GM23338 (cell line): Measurements from ENCODE around the gene C4BPB. TPM values are rescaled to one million over a fixed set of nuclear protein-coding genes. Genes with fewer than 3 reads are reported as not detected.

Experiments used
- ATAC-seq: fragments of 200-7000 bp; cut with Tn5 transposase; 3 replicates; pipeline ENCODE4 v1.9.1; 2020
- DNase-seq: peaks from one replicate; pipeline ENCODE4 v3.0.0-alpha.2; 2015; ENCODE audit warnings: low spot score
- H2AFZ ChIP-seq: fragments of 200-600 bp; sonication (generic); 2 replicates; pipeline ENCODE4 v1.8.0; 2016; ENCODE audit warnings: antibody characterized with exemption, mild to moderate bottlenecking, moderate library complexity
- H3F3A ChIP-seq: fragments of 200-600 bp; sonication (generic); replicated peaks from 2 replicates; pipeline ENCODE4 v1.8.0; 2017; ENCODE audit warnings: antibody characterized with exemption, mixed run types, low read depth
- H3K27ac ChIP-seq: fragments of 200-600 bp; sonication (generic); 2 replicates; pipeline ENCODE4 v1.6.1; 2016; ENCODE audit warnings: low read depth
- H3K27me3 ChIP-seq: fragments of 200-600 bp; sonication (generic); 2 replicates; pipeline ENCODE4 v1.8.0; 2016; ENCODE audit warnings: mild to moderate bottlenecking, mixed run types, moderate library complexity; ENCODE audit not compliant: insufficient read depth
- H3K36me3 ChIP-seq: fragments of 200-600 bp; sonication (generic); 2 replicates; pipeline ENCODE4 v1.8.0; 2016; ENCODE audit warnings: mild to moderate bottlenecking; ENCODE audit not compliant: insufficient read depth
- H3K4me1 ChIP-seq: fragments of 200-600 bp; sonication (generic); 2 replicates; pipeline ENCODE4 v1.8.0; 2016; ENCODE audit warnings: mild to moderate bottlenecking, moderate library complexity; ENCODE audit not compliant: insufficient read depth
- H3K4me2 ChIP-seq: fragments of 200-600 bp; sonication (generic); 2 replicates; pipeline ENCODE4 v1.7.1; 2017; ENCODE audit warnings: mixed run types
- H3K4me3 ChIP-seq: fragments of 200-600 bp; sonication (generic); 2 replicates; pipeline ENCODE4 v1.6.1; 2016; ENCODE audit warnings: mixed run types
- H3K79me2 ChIP-seq: fragments of 200-600 bp; sonication (generic); replicated peaks from 2 replicates; pipeline ENCODE4 v1.8.0; 2017; ENCODE audit warnings: mild to moderate bottlenecking; ENCODE audit not compliant: insufficient read depth
- H3K9me2 ChIP-seq: fragments of 200-600 bp; sonication (generic); 2 replicates; pipeline ENCODE4 v1.8.0; 2017; ENCODE audit not compliant: insufficient read depth
- H4K20me1 ChIP-seq: fragments of 200-600 bp; sonication (generic); replicated peaks from 2 replicates; pipeline ENCODE4 v1.8.0; 2017; ENCODE audit warnings: mild to moderate bottlenecking; ENCODE audit not compliant: insufficient read depth
- H3K27ac Mint-ChIP-seq: 2 replicates; pipeline ENCODE4 v1.8.0; 2020; ENCODE audit warnings: inconsistent platforms, mild to moderate bottlenecking, moderate library complexity, mixed read lengths
- H3K27me3 Mint-ChIP-seq: 3 replicates; pipeline ENCODE4 v1.8.0; 2022; ENCODE audit warnings: low read depth, mild to moderate bottlenecking, moderate library complexity, mixed read lengths, inconsistent platforms; ENCODE audit not compliant: insufficient read depth, poor library complexity
- H3K36me3 Mint-ChIP-seq: 3 replicates; pipeline ENCODE4 v1.8.0; 2021; ENCODE audit warnings: low read depth, mild to moderate bottlenecking, inconsistent platforms, moderate library complexity, mixed read lengths
- H3K4me1 Mint-ChIP-seq: 3 replicates; pipeline ENCODE4 v1.8.0; 2020; ENCODE audit warnings: mild to moderate bottlenecking, inconsistent platforms, mixed read lengths
- H3K4me3 Mint-ChIP-seq: 3 replicates; pipeline ENCODE4 v1.8.0; 2021; ENCODE audit warnings: moderate library complexity, mild to moderate bottlenecking, inconsistent platforms, mixed read lengths
- H3K9me3 Mint-ChIP-seq: 3 replicates; pipeline ENCODE4 v1.8.0; 2020; ENCODE audit warnings: moderate library complexity, mild to moderate bottlenecking, inconsistent platforms, mixed read lengths
- CREB1 ChIP-seq: fragments of 250-450 bp; sonication (Bioruptor Pico); IDR thresholded peaks from 2 replicates; pipeline ENCODE4 v1.5.0; 2020; ENCODE audit warnings: low read depth, mild to moderate bottlenecking, moderate library complexity
- CTCF ChIP-seq, 2 experiments: fragments of 200-600 bp in 1 of 2; sonication (generic) in 1 of 2; conservative IDR thresholded peaks; 2 replicates each; pipeline versions ENCODE4 v1.5.1 to v1.6.1; 2016 to 2017; ENCODE audit warnings: antibody characterized with exemption in 2 of 2, low read depth in 2 of 2, mild to moderate bottlenecking in 2 of 2, moderate library complexity in 1 of 2
- ETS1 ChIP-seq: IDR thresholded peaks from 2 replicates; pipeline ENCODE4 v1.6.1; 2016; ENCODE audit warnings: antibody characterized with exemption
- EZH2 ChIP-seq: fragments of 200-600 bp; sonication (generic); IDR thresholded peaks from one replicate; pipeline ENCODE4 v1.8.0; 2017; ENCODE audit warnings: antibody characterized with exemption, mild to moderate bottlenecking, low read depth; ENCODE audit not compliant: unreplicated experiment
- EZH2phosphoT487 ChIP-seq: fragments of 200-600 bp; sonication (generic); IDR thresholded peaks from one replicate; pipeline ENCODE4 v1.8.1; 2018; ENCODE audit warnings: antibody characterized with exemption; ENCODE audit not compliant: unreplicated experiment
- JUNB ChIP-seq: IDR thresholded peaks from one replicate; pipeline ENCODE4 v1.6.1; 2016; ENCODE audit warnings: antibody characterized with exemption; ENCODE audit not compliant: unreplicated experiment
- NANOG ChIP-seq: IDR thresholded peaks from 2 replicates; pipeline ENCODE4 v1.6.1; 2016; ENCODE audit warnings: antibody characterized with exemption, borderline replicate concordance
- POLR2AphosphoS5 ChIP-seq: IDR thresholded peaks from 2 replicates; pipeline ENCODE4 v1.6.1; 2016; ENCODE audit warnings: antibody characterized with exemption, low read depth
- REST ChIP-seq: IDR thresholded peaks from one replicate; pipeline ENCODE4 v1.6.1; 2018; ENCODE audit warnings: antibody characterized with exemption; ENCODE audit not compliant: unreplicated experiment
- STAT1 ChIP-seq: IDR thresholded peaks from one replicate; pipeline ENCODE4 v1.6.1; 2016; ENCODE audit warnings: antibody characterized with exemption; ENCODE audit not compliant: unreplicated experiment
- ZNF114 ChIP-seq: fragments of 250-450 bp; sonication (Bioruptor Pico); IDR thresholded peaks from 2 replicates; pipeline ENCODE4 v1.5.0; 2020; ENCODE audit warnings: mild to moderate bottlenecking, moderate library complexity
- ZNF331 ChIP-seq: fragments of 250-450 bp; sonication (Bioruptor Pico); IDR thresholded peaks from 2 replicates; pipeline ENCODE4 v1.5.0; 2020; ENCODE audit warnings: low read depth, mild to moderate bottlenecking, moderate library complexity
- ZNF462 ChIP-seq: fragments of 250-450 bp; sonication (Bioruptor Pico); IDR thresholded peaks from 2 replicates; pipeline ENCODE4 v1.5.0; 2020; ENCODE audit warnings: mild to moderate bottlenecking, moderate library complexity
- polyA plus RNA-seq: library from polyadenylated mRNA; unstranded; fragments of >200 nt; fragmentation: Nextera tagmentation; extraction: Ambion mirVana; gene quantifications from 2 replicates; pipeline ENCODE4 v1.2.1, GENCODE V29; 2016
- total RNA-seq: library from RNA; depleted of rRNA; stranded (reverse); fragments of >200 nt; shearing (Covaris generic); gene quantifications from 2 replicates; pipeline ENCODE4 v1.2.3, GENCODE V29; 2014

The C4BPB gene
- total and polyA plus RNA-seq, 2 experiments from 2014 or later, result not detected

GRCh38 chr1:207131163-207131562 is 42.5 kb downstream of the C4BPB start:
- H3K36me3 Mint-ChIP-seq, result peaks cover 9% of the 10 kb centered on the region; the same call in 2 of the 3 replicates
- H3K27me3 ChIP-seq, result no peaks in the 10 kb centered on the region
- H3K4me1 Mint-ChIP-seq, result no peaks in the 10 kb centered on the region; the same call in 2 of the 3 replicates
- H3K4me3 ChIP-seq, result no peak overlapping the region
- H3K9me2 ChIP-seq, result peaks cover 7% of the 10 kb centered on the region; the same call in 1 of the 2 replicates
- TF ChIP-seq REST (no peak), ETS1 (no peak), POLR2AphosphoS5 (no peak), ZNF331 (CRISPR knock-in tag) (no peak), ZNF462 (CRISPR knock-in tag) (no peak), CREB1 (no peak), ZNF114 (CRISPR knock-in tag) (no peak), JUNB (no peak), EZH2 (no peak), NANOG (no peak), STAT1 (no peak), CTCF (conservative IDR thresholded peaks at IDR 0.05; ENCODE audit: low read depth in 2 of 2) (no peak), EZH2phosphoT487 (no peak)
- DNase-seq (no peak), ATAC-seq (no peak)
- H3K4me3 Mint-ChIP-seq, result no peak overlapping the region
- peak overlapping the region; percentile 30; the same call in 1 of the 2 replicates for H2AFZ ChIP-seq
- H3K79me2 ChIP-seq, result no peaks in the 10 kb centered on the region
- no peaks in the 10 kb centered on the region for H3F3A ChIP-seq
- no peak overlapping the region for H3K27ac ChIP-seq
- H3K4me1 ChIP-seq, result no peaks in the 10 kb centered on the region
- no peaks in the 10 kb centered on the region for H3K36me3 ChIP-seq
- H4K20me1 ChIP-seq, result no peaks in the 10 kb centered on the region
- no peak overlapping the region for H3K4me2 ChIP-seq
- peaks cover 9% of the 10 kb centered on the region; the same call in 2 of the 3 replicates for H3K9me3 Mint-ChIP-seq
- H3K27me3 Mint-ChIP-seq, result no peaks in the 10 kb centered on the region
- H3K27ac Mint-ChIP-seq, result no peak overlapping the region
